ENCODE measurements around the gene SPRED3.
"Not testable (repeated sequence)": the region's sequence is repeated elsewhere in the genome, so short reads cannot be mapped to it uniquely, and the experiment has no call there.

Gene SPRED3

GRCh38 chr19:38422438-38422837 is 33.9 kb downstream of the SPRED3 start:
- no peak for DNase-seq

GRCh38 chr19:38424272-38424671 is 35.8 kb downstream of the SPRED3 start:
- no peak for DNase-seq

GRCh38 chr19:38425222-38425809 is 36.8 kb downstream of the SPRED3 start:
- DNase-seq = no peak

- DNase-seq = no peak
Measured at GRCh38 chr19:38425810-38426466, 37.4 kb downstream of the SPRED3 start, which contains the start of gene RASGRP4. Gene RASGRP4, minus strand, starts transcription at chr19:38426219. Its CDS starts 128 bp downstream, at chr19:38426091.

GRCh38 chr19:38427035-38427677 is 38.7 kb downstream of the SPRED3 start:
- not testable (repeated sequence) for DNase-seq

GRCh38 chr19:38429055-38429810 is 40.7 kb downstream of the SPRED3 start:
- no peak for DNase-seq

GRCh38 chr19:38429811-38430156 is 41.3 kb downstream of the SPRED3 start:
- DNase-seq = no peak

GRCh38 chr19:38430931-38431330 is 42.4 kb downstream of the SPRED3 start:
- DNase-seq = no peak

GRCh38 chr19:38433268-38433733 is 44.8 kb downstream of the SPRED3 start, which contains the start of gene RYR1:
Gene RYR1, plus strand, starts transcription at chr19:38433691. Its CDS starts 139 bp downstream, at chr19:38433830.
- DNase-seq = no peak

- no peak for DNase-seq
Measured at GRCh38 chr19:38434549-38435051, 46.1 kb downstream of the SPRED3 start.

- DNase-seq = no peak
Measured at GRCh38 chr19:38437295-38437694, 48.8 kb downstream of the SPRED3 start.

- no peak for DNase-seq
Measured at GRCh38 chr19:38437917-38438316, 49.4 kb downstream of the SPRED3 start.

- no peak for DNase-seq
Measured at GRCh38 chr19:38440592-38440991, 52.1 kb downstream of the SPRED3 start.

- no peak for DNase-seq
Measured at GRCh38 chr19:38441657-38442348, 53.3 kb downstream of the SPRED3 start.

GRCh38 chr19:38442736-38443135 is 54.2 kb downstream of the SPRED3 start:
- DNase-seq = no peak

GRCh38 chr19:38443458-38443999 is 55.0 kb downstream of the SPRED3 start:
- DNase-seq = no peak

- DNase-seq = no peak
Measured at GRCh38 chr19:38444026-38444425, 55.5 kb downstream of the SPRED3 start.

- DNase-seq = no peak
Measured at GRCh38 chr19:38445362-38445761, 56.9 kb downstream of the SPRED3 start.

GRCh38 chr19:38448225-38448624 is 59.7 kb downstream of the SPRED3 start:
- no peak for DNase-seq

All from fibroblast of skin of scalp (primary cell).